Common myeloid progenitor, CD34-positive (primary cell): Measurements from ENCODE around the gene ZNF281.
"Not testable (repeated sequence)": the region's sequence is repeated elsewhere in the genome, so short reads cannot be mapped to it uniquely, and the experiment has no call there.

Source experiments
- CTCF ChIA-PET: fragments of 350-600 bp; sonication (Branson Sonifier 250); formaldehyde crosslinking; loops from one replicate; lab custom pipeline; 2021; ENCODE audit warnings: antibody characterized with exemption; lab: Charles Lee
- POLR2A ChIA-PET: fragments of 350-600 bp; sonication (Branson Sonifier 250); formaldehyde crosslinking; loops from one replicate; lab custom pipeline; 2021; ENCODE audit warnings: antibody characterized with exemption; lab: Charles Lee
- DNase-seq, 3 donors: peaks; one replicate each; pipeline versions ENCODE4 v3.0.0 to v3.0.0-alpha.2; 2013
- H3K27ac ChIP-seq, 2 experiments: 1 replicate in 1 of 2; 2 replicates in 1 of 2; pipeline ENCODE4 v1.7.0; 2013; ENCODE audit warnings: inconsistent platforms in 2 of 2, low read length in 2 of 2, mild to moderate bottlenecking in 2 of 2, low read depth in 1 of 2, moderate library complexity in 1 of 2; ENCODE audit not compliant: severe bottlenecking in 2 of 2, insufficient read depth in 1 of 2, poor library complexity in 1 of 2
- H3K27me3 ChIP-seq, 5 experiments: replicated peaks in 2 of 5; 1 replicate in 3 of 5; 2 replicates in 2 of 5; pipeline versions ENCODE4 v1.6.1 to v1.7.0; 2013; ENCODE audit warnings: low read length in 4 of 5, mild to moderate bottlenecking in 2 of 5, moderate library complexity in 2 of 5, inconsistent platforms in 1 of 5; ENCODE audit not compliant: insufficient read depth in 5 of 5, control insufficient read depth in 4 of 5
- H3K36me3 ChIP-seq, 4 experiments: 1 replicate in 2 of 4; 2 replicates in 2 of 4; pipeline versions ENCODE4 v1.6.1 to v1.7.0; 2013; ENCODE audit warnings: low read length in 3 of 4, control low read depth in 1 of 4, mild to moderate bottlenecking in 1 of 4; ENCODE audit not compliant: control insufficient read depth in 4 of 4, insufficient read depth in 4 of 4
- H3K4me1 ChIP-seq, 4 experiments: 1 replicate in 3 of 4; 2 replicates in 1 of 4; pipeline versions ENCODE4 v1.6.1 to v1.7.1; 2013; ENCODE audit warnings: low read length in 3 of 4, mild to moderate bottlenecking in 3 of 4, control low read depth in 1 of 4, inconsistent platforms in 1 of 4, moderate library complexity in 1 of 4; ENCODE audit not compliant: control insufficient read depth in 4 of 4, insufficient read depth in 4 of 4; ENCODE audit errors: control extremely low read depth in 1 of 4
- H3K4me3 ChIP-seq, 7 experiments: 1 replicate in 4 of 7; 2 replicates in 3 of 7; pipeline versions ENCODE4 v1.5.1 to v1.7.0; 2013; ENCODE audit warnings: mild to moderate bottlenecking in 7 of 7, low read length in 6 of 7, moderate library complexity in 6 of 7, inconsistent platforms in 2 of 7, low read depth in 2 of 7, control low read depth in 1 of 7; ENCODE audit not compliant: insufficient read depth in 4 of 7, control insufficient read depth in 1 of 7; ENCODE audit errors: extremely low read depth in 1 of 7
- H3K9me3 ChIP-seq, 5 experiments: 1 replicate in 4 of 5; 2 replicates in 1 of 5; pipeline versions ENCODE4 v1.6.1 to v1.7.1; 2013; ENCODE audit warnings: low read length in 4 of 5, mild to moderate bottlenecking in 2 of 5, inconsistent platforms in 1 of 5, low read depth in 1 of 5, moderate library complexity in 1 of 5; ENCODE audit not compliant: control insufficient read depth in 4 of 5, insufficient read depth in 2 of 5; ENCODE audit errors: control extremely low read depth in 1 of 5
- WGBS: methylation state at CpG from one replicate; pipeline ENCODE4 v1.1.5; 2013; ENCODE audit not compliant: insufficient coverage; 5-methylcytosine and 5-hydroxymethylcytosine counted together

Gene ZNF281

GRCh38 chr1:200415789-200416593 lies 6.2 kb upstream of the ZNF281 start:
- H3K36me3 ChIP-seq = no peaks in the 10 kb centered on the region

GRCh38 chr1:200415227-200415626 lies 5.4 kb upstream of the ZNF281 start:
- Histone ChIP-seq H3K4me1 (peaks cover 0 to 14% (median 7%) of the 10 kb centered on the region in 4 experiments), H3K27me3 (no peaks in the 10 kb centered on the region), H3K36me3 (no peaks in the 10 kb centered on the region), H3K4me3 (no peak overlapping the region), H3K9me3 (no peaks in the 10 kb centered on the region), H3K27ac (no peak overlapping the region)
- ChIA-PET CTCF (interaction anchor here (1.7 kb wide), 1 partner anchor 12 kb away, joined by 4 read pairs; no protein-coding TSS in a partner anchor), POLR2A (no interaction called here)
- DNase-seq = no peak
- WGBS = 83% methylated on average over 1 of the region's 1 CpG

More at GRCh38 chr1:200415789-200416593, 6.2 kb upstream of the ZNF281 start:
- no peak overlapping the region for H3K4me3 ChIP-seq
- DNase-seq = no peak
- H3K4me1 ChIP-seq = peaks cover 0 to 7% (median under 1%) of the 10 kb centered on the region in 4 experiments
- ChIA-PET POLR2A (interaction anchor here (1.6 kb wide), 1 partner anchor 12 kb away, joined by 4 read pairs; no protein-coding TSS in a partner anchor), CTCF (interaction anchor here (0.6 to 1.7 kb wide), 3 partner anchors 12 to 1892 kb away, joined by 3 to 6 read pairs (median 4); no protein-coding TSS in a partner anchor)
- no peaks in the 10 kb centered on the region for H3K9me3 ChIP-seq
- no peak overlapping the region for H3K27ac ChIP-seq
- H3K27me3 ChIP-seq = no peaks in the 10 kb centered on the region
- WGBS = no CpG with 5 or more reads among the region's 2 CpGs

GRCh38 chr1:200414657-200415056 lies 4.8 kb upstream of the ZNF281 start:
- WGBS = 100% methylated on average over 2 of the region's 4 CpGs
- DNase-seq = no peak

GRCh38 chr1:200413766-200414165 lies 3.9 kb upstream of the ZNF281 start:
- H3K4me3 ChIP-seq, H3K36me3 ChIP-seq, H3K27me3 ChIP-seq, DNase-seq, POLR2A ChIA-PET, H3K9me3 ChIP-seq, H3K27ac ChIP-seq: not testable (repeated sequence)
- 71% methylated on average over 8 of the region's 11 CpGs for WGBS
- CTCF ChIA-PET = interaction anchor here (1.7 kb wide), 1 partner anchor 24 kb away, joined by 5 read pairs; no protein-coding TSS in a partner anchor
- peaks cover 3 to 15% (median 13%) of the 10 kb centered on the region in 4 experiments for H3K4me1 ChIP-seq

More at GRCh38 chr1:200414657-200415056, 4.8 kb upstream of the ZNF281 start:
- Histone ChIP-seq H3K27ac (no peak overlapping the region), H3K27me3 (no peaks in the 10 kb centered on the region), H3K4me1 (peaks cover 0 to 14% (median 9%) of the 10 kb centered on the region in 4 experiments), H3K9me3 (no peaks in the 10 kb centered on the region), H3K4me3 (no peak overlapping the region), H3K36me3 (no peaks in the 10 kb centered on the region)
- ChIA-PET CTCF (interaction anchor here (1.7 kb wide), 1 partner anchor 13 kb away, joined by 4 read pairs; no protein-coding TSS in a partner anchor), POLR2A (no interaction called here)

- Histone ChIP-seq H3K4me1 (peaks cover 10 to 27% (median 17%) of the 10 kb centered on the region in 4 experiments), H3K36me3 (peaks cover 0 to 23% (median 4%) of the 10 kb centered on the region in 4 experiments), H3K27me3 (no peaks in the 10 kb centered on the region), H3K9me3 (no peaks in the 10 kb centered on the region), H3K4me3 (peak overlapping the region in 5 of 7 experiments; percentile 25 to 66 (median 52)), H3K27ac (no peak overlapping the region)
- ChIA-PET CTCF (interaction anchor here (0.6 to 1.5 kb wide), 4 partner anchors 10 to 71 kb away, joined by 3 to 6 read pairs (median 4); no protein-coding TSS in a partner anchor), POLR2A (no interaction called here)
- no peak for DNase-seq
- WGBS = 54% methylated on average over 20 of the region's 20 CpGs
Observed at GRCh38 chr1:200411406-200412257, 1.8 kb upstream of the ZNF281 start.

- peaks cover 0 to 31% (median 4%) of the 10 kb centered on the region in 4 experiments for H3K36me3 ChIP-seq
- CTCF ChIA-PET = no interaction called here
- peak overlapping the region in 6 of 7 experiments; percentile 71 to 93 (median 84) for H3K4me3 ChIP-seq
- peaks cover 0 to 1% (median 0%) of the 10 kb centered on the region in 5 experiments for H3K9me3 ChIP-seq
- H3K27ac ChIP-seq = peak overlapping the region in 1 of 2 experiments; percentile 87
- DNase-seq = peak; percentile 31 to 79 (median 71)
- no peaks in the 10 kb centered on the region for H3K27me3 ChIP-seq
- 1% methylated on average over 7 of the region's 8 CpGs for WGBS
- POLR2A ChIA-PET = no interaction called here
- H3K4me1 ChIP-seq = peaks cover 11 to 31% (median 23%) of the 10 kb centered on the region in 4 experiments
Observed at GRCh38 chr1:200410566-200410878, 686 bp upstream of the ZNF281 start.
